ENCODE results near the gene MGAT2.

Gene MGAT2

GRCh38 chr14:49659526-49660455, 39.2 kb downstream of the MGAT2 start:
- no peak for DNase-seq

- DNase-seq = no peak
Measured at GRCh38 chr14:49670475-49670874, 49.9 kb downstream of the MGAT2 start.

Measured in CD4-positive, alpha-beta T cell treated with Interleukin-12 subunit alpha and Interleukin-12 subunit beta, for 1 hour (primary cell).